Keratinocyte (primary cell): ENCODE results near the gene LHX2. TPM values are rescaled to one million over a fixed set of nuclear protein-coding genes. Genes with fewer than 3 reads are reported as not detected.

Source experiments
- DNase-seq: peaks from one replicate; pipeline ENCODE4 v3.0.0-alpha.2; 2011; ENCODE audit warnings: low read depth, missing footprints, low spot score
- FAIRE-seq: peaks from 2 replicates; lab custom pipeline; 2011; peaks lifted over from hg19 to GRCh38; lab: Jason Lieb, UNC
- H2AFZ ChIP-seq: 2 replicates; pipeline ENCODE4 v1.6.0; 2012; ENCODE audit warnings: low read length, control low read depth, inconsistent platforms; ENCODE audit not compliant: control insufficient read depth
- H3K27ac ChIP-seq: 2 replicates; pipeline ENCODE4 v1.5.1; 2011; ENCODE audit warnings: low read length; ENCODE audit not compliant: control insufficient read depth, insufficient read depth
- H3K27me3 ChIP-seq: 3 replicates; pipeline ENCODE4 v1.6.0; 2011; ENCODE audit warnings: low read length; ENCODE audit not compliant: control insufficient read depth, insufficient read depth; ENCODE audit errors: extremely low read depth
- H3K36me3 ChIP-seq, 2 experiments: 2 replicates in 1 of 2; 3 replicates in 1 of 2; pipeline ENCODE4 v1.5.1; 2011; ENCODE audit warnings: low read length in 2 of 2, mild to moderate bottlenecking in 1 of 2; ENCODE audit not compliant: control insufficient read depth in 2 of 2, insufficient read depth in 2 of 2; ENCODE audit errors: extremely low read depth in 1 of 2
- H3K4me1 ChIP-seq: 3 replicates; pipeline ENCODE4 v1.5.1; 2011; ENCODE audit warnings: low read length; ENCODE audit not compliant: control insufficient read depth, insufficient read depth; ENCODE audit errors: extremely low read depth
- H3K4me2 ChIP-seq: 3 replicates; pipeline ENCODE4 v1.6.0; 2011; ENCODE audit warnings: low read depth, low read length; ENCODE audit not compliant: control insufficient read depth, insufficient read depth; ENCODE audit errors: extremely low read depth
- H3K4me3 ChIP-seq, 3 experiments: fragments of 200-600 bp in 1 of 3; sonication (generic) in 1 of 3; 2 replicates in 2 of 3; 3 replicates in 1 of 3; pipeline ENCODE4 v1.5.1; 2011 to 2016; ENCODE audit warnings: low read length in 3 of 3, mild to moderate bottlenecking in 3 of 3, control low read depth in 2 of 3, inconsistent platforms in 1 of 3, low read depth in 1 of 3, mixed read lengths in 1 of 3, mixed run types in 1 of 3, moderate library complexity in 1 of 3; ENCODE audit not compliant: control insufficient read depth in 2 of 3, insufficient read depth in 2 of 3; ENCODE audit errors: extremely low read depth in 1 of 3
- H3K79me2 ChIP-seq: 2 replicates; pipeline ENCODE4 v1.6.0; 2012; ENCODE audit warnings: low read length; ENCODE audit not compliant: control insufficient read depth, insufficient read depth
- H3K9ac ChIP-seq: 3 replicates; pipeline ENCODE4 v1.6.0; 2011; ENCODE audit warnings: low read length; ENCODE audit not compliant: control insufficient read depth, insufficient read depth; ENCODE audit errors: extremely low read depth
- H3K9me1 ChIP-seq: 3 replicates; pipeline ENCODE4 v1.6.0; 2011; ENCODE audit warnings: low read length; ENCODE audit not compliant: control insufficient read depth, insufficient read depth; ENCODE audit errors: extremely low read depth
- H3K9me3 ChIP-seq: 2 replicates; pipeline ENCODE4 v1.5.1; 2012; ENCODE audit warnings: low read depth, low read length; ENCODE audit not compliant: control insufficient read depth
- H4K20me1 ChIP-seq: 3 replicates; pipeline ENCODE4 v1.6.0; 2011; ENCODE audit warnings: low read length; ENCODE audit not compliant: control insufficient read depth, insufficient read depth; ENCODE audit errors: extremely low read depth
- EZH2 ChIP-seq: IDR thresholded peaks from one replicate; pipeline ENCODE4 v1.6.1; 2012; ENCODE audit warnings: inconsistent platforms, mild to moderate bottlenecking, low read length, moderate library complexity
- dilution Hi-C: fragments of 300-500 bp; cut with MboI; formaldehyde crosslinking; loops from one replicate; pipeline ENCODE4 v1.7.0; 2020; ENCODE audit warnings: low sequenced_read_pairs; ENCODE audit not compliant: extremely low pct_ligation_motif_present
- polyA plus RNA-seq, 5 experiments: library from polyadenylated mRNA; depleted of rRNA in 3 of 5; stranded (reverse) in 3 of 5; stranded (forward) in 1 of 5; unstranded in 1 of 5; fragments of >200 nt; gene quantifications; 1 replicate in 1 of 5; 2 replicates in 3 of 5; 3 replicates in 1 of 5; pipeline versions ENCODE4 v1.2.1 to v1.2.3, GENCODE V29; 2011 to 2012; ENCODE audit warnings: missing spikeins in 2 of 5, low read depth in 1 of 5, low replicate concordance in 1 of 5
- TF ChIP-seq, protein P1 (sequence below), 3 experiments: IDR thresholded peaks in 1 of 3; conservative IDR thresholded peaks in 1 of 3; optimal IDR thresholded peaks in 1 of 3; 2 replicates in 2 of 3; 3 replicates in 1 of 3; pipeline versions ENCODE3 to v1.5.1; 2011; ENCODE audit warnings: low read length in 3 of 3, mild to moderate bottlenecking in 3 of 3, moderate library complexity in 2 of 3, control low read depth in 1 of 3, inconsistent platforms in 1 of 3; ENCODE audit not compliant: insufficient read depth in 2 of 3; ENCODE audit errors: extremely low read depth in 1 of 3

LHX2 gene
- polyA plus RNA-seq, 1 donor (not counting 4 experiments of a cell fraction or from before 2014, with no cell fraction given): 0.07 TPM

DNA sequence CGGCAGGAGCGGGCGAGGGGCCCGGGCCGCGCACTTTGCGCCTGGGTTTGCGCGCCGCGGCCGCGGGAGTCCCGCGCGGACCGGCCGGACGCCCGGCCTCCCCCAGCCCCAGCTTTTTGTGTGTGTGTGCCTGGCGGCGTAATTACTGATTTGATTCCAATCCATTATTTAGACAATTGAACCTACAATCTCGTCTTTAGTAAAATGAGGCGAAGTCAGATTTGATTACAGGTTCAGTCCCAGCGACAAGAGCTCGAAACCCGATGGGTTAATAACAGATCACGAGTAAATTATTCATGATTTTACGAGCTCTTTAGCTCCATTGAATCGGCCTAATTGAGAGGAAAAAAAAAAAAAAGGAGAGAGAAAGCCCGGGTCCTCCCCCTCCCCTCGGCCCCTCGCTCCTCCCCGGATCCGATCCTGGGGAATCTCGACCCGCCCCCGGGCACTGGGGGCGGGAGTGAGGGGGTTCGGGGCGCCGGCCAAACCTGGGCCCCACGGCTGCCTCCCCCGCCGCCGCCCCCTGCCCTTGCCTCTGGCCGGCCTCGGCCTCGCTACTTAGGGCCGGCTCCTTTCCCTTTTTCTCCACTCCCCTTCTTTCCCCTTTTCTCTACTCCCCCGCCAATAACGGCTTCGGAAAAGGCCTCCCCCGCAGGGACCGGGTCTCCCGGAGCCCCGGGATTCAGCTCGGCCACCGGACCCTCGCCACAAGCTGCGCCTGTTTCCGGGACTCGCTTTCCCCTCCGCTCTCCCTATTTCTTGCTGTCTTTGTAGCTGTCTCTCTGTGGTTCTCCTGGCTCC is 6.6 kb downstream of the LHX2 start:
- dilution Hi-C loops: no loop called here
- no peak for DNase-seq
- H3K4me3 ChIP-seq: no peak overlapping the region

DNA sequence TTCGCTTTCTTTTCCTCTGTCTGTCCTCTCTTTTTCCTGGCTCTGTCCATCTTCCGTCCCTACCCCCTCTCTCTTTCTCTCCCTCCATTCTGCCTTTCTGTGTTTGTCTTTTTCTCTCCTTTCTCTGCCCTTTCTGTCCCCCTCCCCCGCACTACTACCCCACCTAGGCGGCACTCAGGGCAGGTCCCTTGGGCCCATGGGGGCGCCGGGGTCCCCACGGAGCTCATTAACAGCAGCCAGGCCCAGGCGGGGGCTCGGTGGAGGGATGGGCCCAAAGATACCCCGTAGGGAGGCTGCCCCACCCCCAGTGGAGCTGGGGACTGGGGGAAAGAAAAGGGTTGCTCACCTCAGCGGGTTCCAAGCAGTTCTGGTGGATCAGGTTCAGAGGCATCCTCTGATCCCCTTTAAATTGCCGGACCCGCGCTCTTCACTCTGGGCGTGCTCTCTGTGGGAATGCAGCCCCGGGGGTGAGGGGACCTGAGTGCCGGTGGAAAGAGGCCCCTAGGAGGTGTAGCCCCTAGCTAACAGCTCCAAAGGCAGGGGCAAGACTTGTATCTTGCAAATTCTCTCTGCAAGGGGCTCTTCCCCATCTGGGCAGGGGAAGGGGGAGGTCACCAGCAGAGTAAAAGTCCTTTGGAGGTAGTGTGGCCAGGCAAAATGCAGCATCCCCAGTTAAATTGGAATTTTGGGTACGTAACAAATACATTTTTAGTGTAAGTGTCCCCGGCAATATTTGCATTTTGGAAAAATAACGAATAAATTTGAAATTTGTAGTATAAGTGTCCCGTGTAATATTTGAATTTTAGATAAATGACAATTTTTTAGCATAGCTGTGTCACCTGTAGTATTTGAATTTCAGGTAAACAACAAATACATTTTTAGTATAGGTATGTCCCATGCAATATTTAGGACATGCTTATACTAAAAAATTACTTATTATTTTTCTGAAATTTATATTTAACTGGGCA is 7.4 kb downstream of the LHX2 start:
- H3K27me3 ChIP-seq: peaks cover 100% of the 10 kb centered on the region
- no peak for FAIRE-seq
- no peak overlapping the region for H3K9ac ChIP-seq
- dilution Hi-C loops: no loop called here
- H3K4me1 ChIP-seq: no peaks in the 10 kb centered on the region
- no peaks in the 10 kb centered on the region for H3K9me3 ChIP-seq
- no peaks in the 10 kb centered on the region for H4K20me1 ChIP-seq
- H3K79me2 ChIP-seq: no peaks in the 10 kb centered on the region
- DNase-seq: no peak
- H2AFZ ChIP-seq: no peak overlapping the region
- TF ChIP-seq EZH2: peak; percentile 72
- TF ChIP-seq, protein P1, sequence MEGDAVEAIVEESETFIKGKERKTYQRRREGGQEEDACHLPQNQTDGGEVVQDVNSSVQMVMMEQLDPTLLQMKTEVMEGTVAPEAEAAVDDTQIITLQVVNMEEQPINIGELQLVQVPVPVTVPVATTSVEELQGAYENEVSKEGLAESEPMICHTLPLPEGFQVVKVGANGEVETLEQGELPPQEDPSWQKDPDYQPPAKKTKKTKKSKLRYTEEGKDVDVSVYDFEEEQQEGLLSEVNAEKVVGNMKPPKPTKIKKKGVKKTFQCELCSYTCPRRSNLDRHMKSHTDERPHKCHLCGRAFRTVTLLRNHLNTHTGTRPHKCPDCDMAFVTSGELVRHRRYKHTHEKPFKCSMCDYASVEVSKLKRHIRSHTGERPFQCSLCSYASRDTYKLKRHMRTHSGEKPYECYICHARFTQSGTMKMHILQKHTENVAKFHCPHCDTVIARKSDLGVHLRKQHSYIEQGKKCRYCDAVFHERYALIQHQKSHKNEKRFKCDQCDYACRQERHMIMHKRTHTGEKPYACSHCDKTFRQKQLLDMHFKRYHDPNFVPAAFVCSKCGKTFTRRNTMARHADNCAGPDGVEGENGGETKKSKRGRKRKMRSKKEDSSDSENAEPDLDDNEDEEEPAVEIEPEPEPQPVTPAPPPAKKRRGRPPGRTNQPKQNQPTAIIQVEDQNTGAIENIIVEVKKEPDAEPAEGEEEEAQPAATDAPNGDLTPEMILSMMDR (optimal IDR thresholded peaks at IDR 0.05 in 1 of 3, IDR thresholded peaks at IDR 0.05 in 1 of 3, conservative IDR thresholded peaks at IDR 0.05 in 1 of 3; ENCODE audit: extremely low read depth in 1 of 3, insufficient read depth in 2 of 3, low read length in 3 of 3): no peak
- H3K27ac ChIP-seq: no peak overlapping the region
- no peak overlapping the region for H3K4me3 ChIP-seq
- no peak overlapping the region for H3K4me2 ChIP-seq
- no peaks in the 10 kb centered on the region for H3K36me3 ChIP-seq
- no peaks in the 10 kb centered on the region for H3K9me1 ChIP-seq

More for the DNA sequence above, 6.6 kb downstream of the LHX2 start:
- Histone ChIP-seq H3K9me1 (no peaks in the 10 kb centered on the region), H3K4me1 (no peaks in the 10 kb centered on the region), H3K9me3 (no peaks in the 10 kb centered on the region), H4K20me1 (no peaks in the 10 kb centered on the region), H3K79me2 (no peaks in the 10 kb centered on the region), H3K9ac (no peak overlapping the region), H3K27me3 (peaks cover 100% of the 10 kb centered on the region), H3K36me3 (no peaks in the 10 kb centered on the region), H3K27ac (no peak overlapping the region), H3K4me2 (no peak overlapping the region), H2AFZ (no peak overlapping the region)
- TF ChIP-seq, protein P1 (optimal IDR thresholded peaks at IDR 0.05 in 1 of 3, IDR thresholded peaks at IDR 0.05 in 1 of 3, conservative IDR thresholded peaks at IDR 0.05 in 1 of 3; ENCODE audit: extremely low read depth in 1 of 3, insufficient read depth in 2 of 3, low read length in 3 of 3): no peak
- peak; percentile 66 for TF ChIP-seq EZH2
- no peak for FAIRE-seq
